Tibial artery (tissue), 4 donors: ENCODE measurements around the gene TCFL5.

Experiments
- DNase-seq, 2 donors: peaks; one replicate each; pipeline ENCODE4 v3.0.0-alpha.2; 2019
- H3K27ac ChIP-seq, 2 donors: fragments of 200-600 bp; sonication (generic) in 1 of 2; 1 replicate in 1 of 2; 2 replicates in 1 of 2; pipeline ENCODE4 v1.5.1; 2018 to 2019; ENCODE audit warnings: mild to moderate bottlenecking in 1 of 2
- H3K27me3 ChIP-seq, 2 donors: fragments of 200-600 bp; sonication (generic) in 1 of 2; one replicate each; pipeline versions ENCODE4 v1.5.1 to v1.6.0; 2016 to 2019
- H3K36me3 ChIP-seq, 3 donors: fragments of 200-600 bp; sonication (generic) in 2 of 3; one replicate each; pipeline ENCODE4 v1.5.1; 2016 to 2019; ENCODE audit warnings: mild to moderate bottlenecking in 2 of 3
- H3K4me1 ChIP-seq, 4 donors: fragments of 200-600 bp; sonication (generic) in 2 of 4; 1 replicate in 3 of 4; 2 replicates in 1 of 4; pipeline ENCODE4 v1.5.1; 2016 to 2019
- H3K4me3 ChIP-seq, 2 donors: fragments of 200-600 bp; sonication (generic) in 1 of 2; 1 replicate in 1 of 2; 2 replicates in 1 of 2; pipeline ENCODE4 v1.5.1; 2018 to 2019; ENCODE audit warnings: mild to moderate bottlenecking in 2 of 2
- H3K9me3 ChIP-seq, 3 donors: fragments of 200-600 bp; sonication (generic) in 1 of 3; one replicate each; pipeline ENCODE4 v1.5.1; 2016 to 2019
- intact Hi-C: fragments of 100-400 bp; cut with DNase I; formaldehyde crosslinking; loops from one replicate; pipeline ENCODE4 v1.15.0; 2023; ENCODE audit warnings: low total_unique reads
- TF ChIP-seq, protein P1 (sequence below), 2 experiments: fragments of 200-600 bp in 1 of 2; fragments of 450-650 bp in 1 of 2; IDR thresholded peaks; one replicate each; pipeline ENCODE4 v1.5.1; 2017 to 2019; ENCODE audit warnings: antibody characterized with exemption in 2 of 2, mild to moderate bottlenecking in 1 of 2, moderate library complexity in 1 of 2

The TCFL5 gene

DNA sequence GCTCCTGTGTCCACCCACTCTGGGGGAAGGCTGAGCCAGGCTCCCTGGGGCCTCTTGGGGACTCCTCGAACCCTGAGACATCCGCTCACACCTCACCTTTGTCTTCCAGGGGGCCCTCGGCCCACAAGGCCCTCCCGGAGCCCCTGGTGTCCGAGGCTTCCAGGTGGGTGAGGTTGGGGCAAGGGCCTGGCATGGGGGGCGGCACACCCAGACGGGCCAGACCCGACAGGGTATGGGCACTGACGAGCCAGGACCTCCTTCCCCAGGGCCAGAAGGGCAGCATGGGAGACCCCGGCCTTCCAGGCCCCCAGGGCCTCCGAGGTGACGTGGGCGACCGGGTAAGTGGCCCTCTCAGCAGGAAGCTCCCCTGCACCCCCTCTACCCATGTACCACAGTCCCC, 31.4 kb downstream of the TCFL5 start:
- Histone ChIP-seq H3K4me3 (no peak overlapping the region), H3K27ac (no peak overlapping the region)
- TF ChIP-seq, protein P1, sequence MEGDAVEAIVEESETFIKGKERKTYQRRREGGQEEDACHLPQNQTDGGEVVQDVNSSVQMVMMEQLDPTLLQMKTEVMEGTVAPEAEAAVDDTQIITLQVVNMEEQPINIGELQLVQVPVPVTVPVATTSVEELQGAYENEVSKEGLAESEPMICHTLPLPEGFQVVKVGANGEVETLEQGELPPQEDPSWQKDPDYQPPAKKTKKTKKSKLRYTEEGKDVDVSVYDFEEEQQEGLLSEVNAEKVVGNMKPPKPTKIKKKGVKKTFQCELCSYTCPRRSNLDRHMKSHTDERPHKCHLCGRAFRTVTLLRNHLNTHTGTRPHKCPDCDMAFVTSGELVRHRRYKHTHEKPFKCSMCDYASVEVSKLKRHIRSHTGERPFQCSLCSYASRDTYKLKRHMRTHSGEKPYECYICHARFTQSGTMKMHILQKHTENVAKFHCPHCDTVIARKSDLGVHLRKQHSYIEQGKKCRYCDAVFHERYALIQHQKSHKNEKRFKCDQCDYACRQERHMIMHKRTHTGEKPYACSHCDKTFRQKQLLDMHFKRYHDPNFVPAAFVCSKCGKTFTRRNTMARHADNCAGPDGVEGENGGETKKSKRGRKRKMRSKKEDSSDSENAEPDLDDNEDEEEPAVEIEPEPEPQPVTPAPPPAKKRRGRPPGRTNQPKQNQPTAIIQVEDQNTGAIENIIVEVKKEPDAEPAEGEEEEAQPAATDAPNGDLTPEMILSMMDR (IDR thresholded peaks at IDR 0.05), result no peak

DNA sequence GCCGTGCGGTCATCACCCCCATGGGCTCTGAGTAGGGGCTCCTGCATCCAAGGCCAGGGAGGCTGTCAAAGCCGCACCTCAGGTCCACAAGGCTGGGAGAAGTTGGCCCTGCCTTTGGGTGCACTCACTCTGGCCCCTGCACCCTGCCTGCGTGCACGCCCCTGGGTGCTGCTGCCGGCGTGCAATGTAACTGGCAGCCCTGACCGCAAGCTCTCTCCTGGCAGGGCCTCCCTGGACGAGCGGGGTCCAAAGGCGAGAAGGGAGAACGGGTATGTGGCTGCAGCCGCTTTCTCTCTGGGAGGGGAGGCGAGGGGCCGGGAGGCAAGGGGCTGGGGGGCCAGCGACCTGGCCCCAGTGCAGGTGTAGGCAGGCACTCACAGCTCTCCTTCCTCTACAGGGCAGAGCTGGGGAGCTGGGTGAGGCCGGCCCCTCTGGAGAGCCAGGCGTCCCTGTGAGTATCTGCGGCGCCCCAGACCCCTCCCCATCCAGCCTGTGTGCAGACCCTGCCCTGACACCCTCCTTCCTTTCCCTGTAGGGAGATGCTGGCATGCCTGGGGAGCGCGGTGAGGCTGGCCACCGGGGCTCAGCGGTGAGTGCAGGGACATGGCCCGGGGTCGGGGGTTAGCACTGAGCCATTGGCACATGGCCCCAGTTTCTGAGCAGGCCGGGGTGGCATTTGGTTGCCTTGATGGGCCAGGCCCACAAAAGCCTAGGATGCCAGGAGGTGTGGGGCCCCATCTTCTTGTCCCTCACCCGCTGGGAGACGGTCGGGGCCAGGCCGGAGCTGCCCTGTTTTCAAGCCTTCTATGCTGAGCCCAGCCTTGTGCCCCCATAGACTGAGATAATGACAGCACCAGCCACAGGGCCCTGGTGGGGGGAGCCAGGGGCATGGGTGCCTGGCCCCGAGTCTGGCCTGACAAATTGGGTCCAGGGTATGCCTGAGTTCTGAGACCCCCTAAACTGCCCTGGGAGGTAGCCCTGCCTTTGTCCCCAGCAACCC, 32.1 kb downstream of the TCFL5 start:
- H3K27me3 ChIP-seq, result peaks cover 0 to 48% of the 10 kb centered on the region in 2 donors
- intact Hi-C loops, result no loop called here
- no peak overlapping the region for H3K27ac ChIP-seq
- H3K9me3 ChIP-seq, result no peaks in the 10 kb centered on the region
- TF ChIP-seq, protein P1 (IDR thresholded peaks at IDR 0.05), result no peak
- peaks cover 0 to 19% (median 4%) of the 10 kb centered on the region in 4 donors for H3K4me1 ChIP-seq
- no peak overlapping the region for H3K4me3 ChIP-seq
- DNase-seq, result no peak
- H3K36me3 ChIP-seq, result no peaks in the 10 kb centered on the region

More for the DNA sequence above, 31.4 kb downstream of the TCFL5 start:
- Histone ChIP-seq H3K4me1 (peaks cover 0 to 15% (median 0%) of the 10 kb centered on the region in 4 donors), H3K9me3 (no peaks in the 10 kb centered on the region), H3K27me3 (peaks cover 0 to 44% of the 10 kb centered on the region in 2 donors), H3K36me3 (no peaks in the 10 kb centered on the region)
- DNase-seq, result no peak
- intact Hi-C loops, result no loop called here

DNA sequence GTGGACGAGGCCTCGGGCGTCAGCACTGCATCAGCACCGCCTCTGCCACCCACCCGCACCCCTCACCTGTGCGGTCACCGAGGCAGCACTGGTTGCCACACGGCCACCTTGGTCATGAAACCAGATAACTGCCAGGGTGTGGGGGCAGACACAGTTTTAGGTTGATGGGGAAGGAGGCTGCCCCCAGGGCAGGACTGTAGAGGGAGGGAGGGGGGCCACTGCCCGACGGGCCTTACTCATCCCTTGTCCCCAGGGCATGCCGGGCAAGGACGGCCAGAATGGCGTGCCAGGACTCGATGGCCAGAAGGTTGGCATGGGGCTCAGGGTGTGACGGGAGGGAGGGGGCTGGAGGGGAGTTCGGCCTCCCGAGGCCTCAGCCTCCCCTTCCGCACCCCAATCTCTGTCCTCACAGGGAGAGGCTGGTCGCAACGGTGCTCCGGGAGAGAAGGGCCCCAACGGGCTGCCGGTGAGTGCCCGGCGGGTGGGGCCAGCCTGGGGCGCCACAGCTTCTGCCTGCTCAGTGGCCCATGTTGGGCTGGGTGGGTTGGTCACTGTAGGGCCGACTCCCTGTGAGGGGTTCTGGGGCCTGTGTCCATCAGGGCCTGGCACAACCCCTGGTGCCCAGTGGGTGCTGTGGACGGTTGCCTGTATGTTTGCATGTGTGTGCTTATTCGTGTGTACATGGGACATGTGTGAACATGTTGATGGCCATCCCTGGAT, 33.0 kb downstream of the TCFL5 start:
- TF ChIP-seq, protein P1 (IDR thresholded peaks at IDR 0.05), result no peak
- H3K27me3 ChIP-seq, result peaks cover 0 to 52% of the 10 kb centered on the region in 2 donors
- no peak overlapping the region for H3K27ac ChIP-seq
- H3K36me3 ChIP-seq, result no peaks in the 10 kb centered on the region
- no peak for DNase-seq
- H3K9me3 ChIP-seq, result no peaks in the 10 kb centered on the region
- intact Hi-C loops, result no loop called here
- peaks cover 0 to 24% (median 8%) of the 10 kb centered on the region in 4 donors for H3K4me1 ChIP-seq
- no peak overlapping the region for H3K4me3 ChIP-seq

DNA sequence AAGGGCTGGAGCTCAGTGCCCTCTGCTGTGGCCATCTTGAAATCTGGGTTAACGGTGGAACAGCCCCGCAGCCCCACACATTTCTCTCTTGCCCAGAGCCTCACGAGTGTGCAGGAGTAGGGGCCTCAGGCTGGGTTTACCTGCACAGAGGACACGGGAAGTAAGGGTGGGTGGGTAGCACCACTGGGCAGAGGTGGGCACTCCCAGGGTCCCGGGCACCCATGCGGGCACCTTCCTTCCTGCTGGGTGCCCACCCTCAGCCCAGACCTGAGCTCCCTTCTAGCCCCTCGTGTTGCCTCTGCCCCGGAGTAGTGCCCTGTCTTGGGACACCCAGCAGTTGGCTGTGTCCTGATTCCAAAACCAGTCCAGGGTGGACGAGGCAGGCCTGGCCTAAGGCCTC, 33.6 kb downstream of the TCFL5 start:
- H3K36me3 ChIP-seq, result no peaks in the 10 kb centered on the region
- peaks cover 0 to 24% (median 8%) of the 10 kb centered on the region in 4 donors for H3K4me1 ChIP-seq
- H3K27ac ChIP-seq, result no peak overlapping the region
- intact Hi-C loops, result no loop called here
- no peak for DNase-seq
- H3K9me3 ChIP-seq, result no peaks in the 10 kb centered on the region
- TF ChIP-seq, protein P1 (IDR thresholded peaks at IDR 0.05), result no peak
- H3K27me3 ChIP-seq, result peaks cover 0 to 52% of the 10 kb centered on the region in 2 donors
- no peak overlapping the region for H3K4me3 ChIP-seq

DNA sequence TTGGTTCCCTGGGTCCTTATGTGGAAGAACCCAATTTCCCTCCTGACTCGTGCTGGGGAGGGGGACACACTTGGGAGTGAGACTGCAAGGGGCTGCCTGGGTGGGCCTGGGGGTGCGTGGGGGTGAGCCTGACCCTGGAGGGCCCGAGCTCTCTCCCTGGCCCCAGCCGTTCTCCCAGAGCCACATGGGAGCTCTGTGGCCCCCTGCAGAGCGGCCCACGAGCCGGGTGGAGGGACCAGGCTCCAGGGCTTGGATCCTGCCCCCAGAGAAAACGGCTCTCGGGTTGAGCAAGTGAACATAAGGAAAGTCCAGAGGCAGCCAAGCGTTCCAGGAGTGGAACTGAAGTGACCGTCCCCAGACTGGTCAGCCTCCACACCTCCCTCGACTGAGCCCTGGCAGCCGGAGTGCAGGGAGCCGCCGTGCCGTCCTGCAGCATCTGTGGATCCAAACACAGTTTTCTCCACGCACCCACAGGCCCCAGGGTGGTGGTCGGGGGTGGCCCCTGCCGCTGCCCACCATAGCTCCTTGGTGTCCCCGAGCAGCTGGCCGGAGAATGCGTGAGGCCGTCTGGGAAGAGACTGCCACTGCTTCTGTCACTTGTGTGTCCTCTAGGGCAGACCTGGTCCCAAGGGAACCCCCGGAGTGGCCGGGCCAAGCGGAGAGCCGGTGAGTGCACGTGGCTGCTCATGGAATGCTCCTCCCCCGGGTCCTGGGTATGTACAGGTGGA, 34.1 kb downstream of the TCFL5 start:
- DNase-seq, result no peak
- no peaks in the 10 kb centered on the region for H3K36me3 ChIP-seq
- no peak overlapping the region for H3K27ac ChIP-seq
- H3K4me3 ChIP-seq, result no peak overlapping the region
- TF ChIP-seq, protein P1 (IDR thresholded peaks at IDR 0.05), result no peak
- H3K9me3 ChIP-seq, result no peaks in the 10 kb centered on the region
- intact Hi-C loops, result no loop called here
- peaks cover 0 to 24% (median 8%) of the 10 kb centered on the region in 4 donors for H3K4me1 ChIP-seq
- H3K27me3 ChIP-seq, result peaks cover 0 to 52% of the 10 kb centered on the region in 2 donors
